Adrenal gland (tissue), 5 donors: ENCODE data around the gene REXO1.

Source experiments
- CTCF ChIP-seq, 6 experiments: fragments of 450-650 bp in 4 of 6; fragments of 200-600 bp in 2 of 6; sonication (generic) in 1 of 6; IDR thresholded peaks; 1 replicate in 5 of 6; 2 replicates in 1 of 6; pipeline versions ENCODE4 v1.5.1 to v1.8.0; 2016 to 2021; ENCODE audit warnings: antibody characterized with exemption in 6 of 6, mild to moderate bottlenecking in 2 of 6, moderate library complexity in 1 of 6
- POLR2A ChIP-seq, 2 donors: fragments of 450-650 bp; IDR thresholded peaks; one replicate each; pipeline ENCODE4 v1.6.1; 2017; ENCODE audit warnings: antibody characterized with exemption in 2 of 2, mild to moderate bottlenecking in 2 of 2, moderate library complexity in 1 of 2
- donor health status: DM: no; HTN: no; CAD: no.

- TF ChIP-seq CTCF (IDR thresholded peaks at IDR 0.05) (no peak), POLR2A (IDR thresholded peaks at IDR 0.05) (no peak)
These were observed 10.3 kb upstream of the REXO1 start for GRCh38 chr19:1858412-1859081.
